Activated CD4-positive, alpha-beta memory T cell treated with anti-CD3 and anti-CD28 coated beads for 36 hours (primary cell): ENCODE results near the gene HOXC6. TPM values are rescaled to one million over a fixed set of nuclear protein-coding genes. Genes with fewer than 3 reads are reported as not detected.

ENCODE experiments used
- CTCF ChIA-PET: fragments of 350-600 bp; sonication (Branson Sonifier 250); formaldehyde crosslinking; loops from one replicate; lab custom pipeline; 2021; ENCODE audit warnings: antibody characterized with exemption, inconsistent platforms; lab: Charles Lee
- POLR2A ChIA-PET: fragments of 350-600 bp; sonication (Branson Sonifier 250); formaldehyde crosslinking; loops from one replicate; lab custom pipeline; 2021; ENCODE audit warnings: antibody characterized with exemption; lab: Charles Lee
- DNase-seq: peaks from one replicate; pipeline ENCODE4 v3.0.0-alpha.2; 2020
- H3K27ac Mint-ChIP-seq: one replicate; pipeline ENCODE4 v1.8.0; 2021; ENCODE audit warnings: mixed read lengths
- H3K27me3 Mint-ChIP-seq: one replicate; pipeline ENCODE4 v1.8.0; 2021; ENCODE audit warnings: mixed read lengths
- H3K36me3 Mint-ChIP-seq: one replicate; pipeline ENCODE4 v1.8.0; 2021; ENCODE audit warnings: mixed read lengths
- H3K4me1 Mint-ChIP-seq: one replicate; pipeline ENCODE4 v1.8.0; 2021; ENCODE audit warnings: low read depth, mixed read lengths
- H3K4me3 Mint-ChIP-seq: one replicate; pipeline ENCODE4 v1.8.0; 2021; ENCODE audit warnings: mild to moderate bottlenecking, mixed read lengths
- H3K9me3 Mint-ChIP-seq: one replicate; pipeline ENCODE4 v1.8.0; 2021; ENCODE audit warnings: mixed read lengths
- intact Hi-C: fragments of 100-400 bp; cut with micrococcal nuclease; formaldehyde crosslinking; loops from one replicate; pipeline ENCODE4 v1.15.1; 2023
- total RNA-seq, 2 experiments: library from RNA; stranded (reverse); gene quantifications; one replicate each; pipeline ENCODE4 v1.2.3, GENCODE V29; 2021

The HOXC6 gene
- total RNA-seq, 2 experiments from 2014 or later, result not detected

DNA sequence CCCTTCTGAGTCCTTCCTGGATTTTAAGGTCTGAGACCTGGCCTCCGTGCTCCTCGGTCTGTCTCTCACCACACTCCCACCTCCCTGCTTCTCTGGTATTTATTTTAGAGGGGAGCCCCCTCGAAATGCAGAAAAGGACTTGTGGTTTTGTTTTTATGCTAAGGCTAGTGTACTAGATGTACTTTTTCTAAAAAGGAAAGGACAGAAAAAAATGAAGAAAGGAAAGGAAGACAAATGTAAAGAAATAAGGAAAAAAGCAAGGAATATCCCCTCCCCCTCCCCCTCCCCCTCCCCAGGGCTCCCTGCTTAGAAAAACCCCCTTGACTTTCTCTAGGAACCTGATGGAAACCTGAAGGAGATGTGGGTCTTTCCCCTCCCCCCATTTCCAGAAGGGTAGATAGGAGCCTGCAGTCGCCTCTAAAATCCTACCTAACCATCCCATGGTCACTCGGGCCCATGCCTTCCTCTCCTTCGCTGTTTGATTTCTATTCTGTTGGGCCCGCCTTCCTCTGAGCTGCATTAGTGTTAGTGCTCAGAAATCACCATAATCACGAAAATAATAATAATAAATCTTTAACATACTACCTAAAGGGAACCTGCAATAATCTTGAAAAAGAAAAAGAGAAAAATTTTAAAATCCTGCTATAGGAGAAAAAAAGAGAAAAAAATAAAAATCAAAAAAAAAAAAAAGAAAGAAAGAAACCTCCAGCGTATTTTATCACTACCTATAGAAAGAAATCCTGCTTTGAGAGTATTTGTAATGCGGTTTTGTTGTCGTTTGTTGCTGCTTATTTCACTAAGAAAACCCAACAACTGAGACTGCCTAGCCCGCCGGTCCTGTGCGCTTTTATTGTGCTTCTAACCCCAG, 16.3 kb upstream of the HOXC6 start:
- Mint-ChIP-seq H3K9me3 (no peaks in the 10 kb centered on the region), H3K4me3 (no peak overlapping the region), H3K27me3 (peaks cover 81% of the 10 kb centered on the region)

DNA sequence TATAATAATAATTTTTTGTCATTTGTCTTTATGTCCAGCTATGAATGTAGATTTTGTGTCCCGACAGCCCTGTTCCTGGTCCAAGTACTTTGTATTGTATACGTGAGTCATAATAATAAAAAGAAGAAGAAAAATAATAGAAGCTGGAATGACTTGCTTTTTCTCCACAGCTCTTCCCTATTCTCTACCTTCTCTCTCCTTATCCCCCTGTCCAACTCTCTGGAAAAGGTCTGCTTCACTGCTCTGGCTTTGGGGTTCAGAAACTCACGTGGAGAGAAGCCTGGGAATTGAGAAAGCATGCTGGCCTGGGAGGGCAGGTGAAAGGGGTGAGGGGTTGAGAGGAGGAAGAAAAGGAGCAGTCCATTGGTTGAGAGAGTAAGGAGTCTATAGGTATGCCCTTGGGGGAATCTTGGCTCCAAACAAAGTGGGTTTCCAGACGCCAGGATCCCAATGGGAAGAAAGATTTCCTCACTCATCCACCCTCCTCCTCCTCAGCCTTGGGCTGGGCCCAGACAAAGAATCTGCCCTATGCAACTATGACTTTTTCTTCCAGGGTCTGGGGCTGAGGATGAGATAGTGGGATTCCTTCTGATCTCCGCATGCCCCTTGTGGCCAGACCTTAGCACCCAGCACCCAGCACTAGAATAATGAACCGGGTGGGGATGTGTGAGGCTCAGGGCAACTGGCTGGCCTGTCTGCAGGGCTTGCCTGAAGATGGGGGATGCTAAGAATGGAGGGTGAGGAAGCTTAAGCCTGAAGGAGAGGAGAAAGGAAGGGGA, 15.4 kb upstream of the HOXC6 start:
- ChIA-PET CTCF (interaction anchor here (0.8 to 1.3 kb wide), 3 partner anchors 13 to 202 kb away, joined by 3 read pairs; partner anchors contain the start of gene HOXC9), POLR2A (no interaction called here)
- H3K9me3 Mint-ChIP-seq, result no peaks in the 10 kb centered on the region
- peaks cover 78% of the 10 kb centered on the region for H3K27me3 Mint-ChIP-seq
- no peak for DNase-seq
- no peak overlapping the region for H3K4me3 Mint-ChIP-seq
- H3K27ac Mint-ChIP-seq, result no peak overlapping the region
- intact Hi-C loops, result no loop called here
- peaks cover 35% of the 10 kb centered on the region for H3K4me1 Mint-ChIP-seq
- H3K36me3 Mint-ChIP-seq, result no peaks in the 10 kb centered on the region

More for the DNA sequence above, 16.3 kb upstream of the HOXC6 start:
- Mint-ChIP-seq H3K4me1 (peaks cover 32% of the 10 kb centered on the region), H3K36me3 (no peaks in the 10 kb centered on the region), H3K27ac (no peak overlapping the region)
- ChIA-PET POLR2A (no interaction called here), CTCF (interaction anchor here (1.3 kb wide), 1 partner anchor 189 kb away, joined by 3 read pairs; no protein-coding TSS in a partner anchor)
- intact Hi-C loops, result no loop called here
- DNase-seq, result no peak

DNA sequence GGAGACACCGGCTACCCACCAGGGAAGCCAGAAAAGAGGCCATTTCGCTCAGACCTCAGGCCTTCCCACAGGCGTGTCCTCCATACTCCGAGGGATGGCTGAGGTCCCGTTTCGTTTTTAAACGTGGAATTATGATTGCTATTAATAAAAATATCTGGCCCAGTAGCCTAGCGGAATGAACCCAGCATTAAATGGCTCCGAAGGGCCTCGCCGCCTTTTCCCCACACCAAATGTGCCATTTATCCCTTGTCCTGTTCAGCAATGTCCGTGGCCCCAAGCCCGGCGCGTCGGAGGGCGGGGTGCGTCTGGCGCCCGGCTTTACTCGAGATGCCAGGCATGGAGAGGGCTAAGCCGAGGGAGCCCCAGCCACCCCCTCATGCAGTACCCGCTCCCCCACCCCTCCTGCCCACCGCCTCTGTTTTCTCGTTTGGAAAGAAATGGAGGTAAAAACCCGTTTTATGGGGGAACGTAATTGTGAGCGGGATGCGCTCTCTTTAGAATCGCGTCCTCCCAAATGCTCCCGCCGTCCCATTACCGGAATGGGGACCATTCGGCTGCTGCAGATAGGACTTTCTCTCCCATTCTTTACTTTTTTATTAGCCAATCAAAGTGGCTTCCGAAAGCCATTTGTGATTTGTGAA, 13.7 kb upstream of the HOXC6 start:
- peaks cover 73% of the 10 kb centered on the region for H3K27me3 Mint-ChIP-seq
- intact Hi-C loops, result loop anchor here (5.0 kb wide), 1 partner anchor 32 kb away; no protein-coding TSS in a partner anchor
- no peaks in the 10 kb centered on the region for H3K9me3 Mint-ChIP-seq
- peaks cover 31% of the 10 kb centered on the region for H3K4me1 Mint-ChIP-seq
- no peaks in the 10 kb centered on the region for H3K36me3 Mint-ChIP-seq
- ChIA-PET POLR2A (no interaction called here), CTCF (interaction anchor here (1.0 to 1.4 kb wide), 5 partner anchors 7 to 193 kb away, joined by 3 to 5 read pairs (median 4); partner anchors contain the start of genes HOXC5 and HOXC9)
- H3K4me3 Mint-ChIP-seq, result no peak overlapping the region
- no peak for DNase-seq
- H3K27ac Mint-ChIP-seq, result no peak overlapping the region

DNA sequence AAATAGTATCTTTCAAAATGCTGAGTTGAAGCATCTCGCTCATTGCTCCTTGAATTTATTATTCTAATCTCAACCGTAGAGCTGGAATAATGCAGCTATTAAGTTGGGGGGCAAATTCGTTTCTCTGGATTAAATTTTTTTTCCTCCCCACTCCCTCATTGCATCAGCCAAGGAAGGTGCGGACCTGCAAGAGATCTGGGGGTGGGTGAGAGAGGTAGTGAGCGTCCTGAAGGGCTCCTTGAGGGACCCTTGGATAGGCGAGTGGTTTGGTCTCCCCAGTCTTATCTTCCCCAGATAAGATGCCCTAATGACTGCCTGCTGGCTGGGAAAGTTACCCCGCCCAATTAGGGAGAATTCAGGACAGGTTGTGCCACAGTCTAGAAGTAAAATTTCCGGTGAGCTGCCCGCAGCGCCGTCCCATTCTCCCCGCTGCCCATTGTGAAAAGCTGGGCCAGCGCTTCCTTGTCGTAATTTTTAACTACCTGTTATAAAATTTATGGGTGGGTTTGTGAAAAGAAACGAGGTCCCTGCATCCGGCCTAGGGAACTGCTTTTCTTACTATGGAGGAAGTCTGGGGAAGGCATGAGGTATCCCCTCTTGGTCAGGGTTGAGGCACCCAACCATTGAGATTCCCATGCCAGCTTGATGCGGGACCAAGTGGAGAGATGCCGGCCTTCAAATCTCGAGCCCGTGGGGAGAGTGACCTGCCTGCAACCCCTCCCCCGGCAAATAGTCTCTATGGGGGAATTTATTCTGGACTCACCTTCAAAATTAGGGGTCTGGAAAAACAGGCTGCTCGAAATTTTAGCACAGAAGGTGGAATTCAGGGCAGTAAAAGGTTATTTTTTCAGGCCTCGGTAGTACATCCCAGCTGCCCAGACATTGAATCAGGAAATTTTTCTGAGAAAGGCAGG, 13.0 kb upstream of the HOXC6 start:
- Mint-ChIP-seq H3K27ac (peak overlapping the region; percentile 16), H3K36me3 (no peaks in the 10 kb centered on the region), H3K27me3 (peaks cover 70% of the 10 kb centered on the region), H3K4me3 (no peak overlapping the region), H3K4me1 (peaks cover 26% of the 10 kb centered on the region), H3K9me3 (no peaks in the 10 kb centered on the region)
- no peak for DNase-seq
- POLR2A ChIA-PET, result no interaction called here
- intact Hi-C loops, result loop anchor here (5.0 kb wide), 1 partner anchor 33 kb away; no protein-coding TSS in a partner anchor
- CTCF ChIA-PET, result interaction anchor here (1.0 to 2.8 kb wide), 5 partner anchors 8 to 192 kb away, joined by 3 to 16 read pairs (median 5); partner anchors contain the start of gene HOXC5

DNA sequence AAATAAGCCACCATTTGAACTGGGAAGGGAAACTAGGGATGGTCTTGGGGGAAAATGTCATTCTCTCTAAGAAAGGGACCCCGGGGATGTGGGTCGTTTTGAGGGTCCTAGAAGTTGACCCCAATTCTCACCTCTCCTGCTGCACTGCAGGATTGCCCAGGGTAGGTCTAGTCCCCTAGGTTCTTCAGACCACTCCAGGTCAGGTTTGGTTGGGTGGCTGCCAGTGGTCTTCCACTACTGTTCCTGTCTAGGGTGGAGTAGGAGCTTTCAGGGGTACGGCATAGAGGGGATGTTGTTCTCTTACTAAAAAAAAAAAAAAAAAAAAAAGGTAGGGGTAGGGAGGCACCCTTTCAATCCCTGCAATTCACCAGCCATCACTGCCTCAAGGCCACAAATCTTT, 12.2 kb upstream of the HOXC6 start:
- ChIA-PET POLR2A (no interaction called here), CTCF (interaction anchor here (0.9 to 2.8 kb wide), 8 partner anchors 9 to 199 kb away, joined by 3 to 26 read pairs (median 8); partner anchors contain the start of genes HOXC10 and HOXC5)
- H3K9me3 Mint-ChIP-seq, result no peaks in the 10 kb centered on the region
- no peak overlapping the region for H3K4me3 Mint-ChIP-seq
- peaks cover 65% of the 10 kb centered on the region for H3K27me3 Mint-ChIP-seq
- no peaks in the 10 kb centered on the region for H3K36me3 Mint-ChIP-seq
- H3K4me1 Mint-ChIP-seq, result peaks cover 24% of the 10 kb centered on the region
- DNase-seq, result no peak
- intact Hi-C loops, result loop anchor here (2.0 to 5.0 kb wide), 2 partner anchors 17 to 34 kb away; partner anchors contain the start of gene HOXC5
- no peak overlapping the region for H3K27ac Mint-ChIP-seq

DNA sequence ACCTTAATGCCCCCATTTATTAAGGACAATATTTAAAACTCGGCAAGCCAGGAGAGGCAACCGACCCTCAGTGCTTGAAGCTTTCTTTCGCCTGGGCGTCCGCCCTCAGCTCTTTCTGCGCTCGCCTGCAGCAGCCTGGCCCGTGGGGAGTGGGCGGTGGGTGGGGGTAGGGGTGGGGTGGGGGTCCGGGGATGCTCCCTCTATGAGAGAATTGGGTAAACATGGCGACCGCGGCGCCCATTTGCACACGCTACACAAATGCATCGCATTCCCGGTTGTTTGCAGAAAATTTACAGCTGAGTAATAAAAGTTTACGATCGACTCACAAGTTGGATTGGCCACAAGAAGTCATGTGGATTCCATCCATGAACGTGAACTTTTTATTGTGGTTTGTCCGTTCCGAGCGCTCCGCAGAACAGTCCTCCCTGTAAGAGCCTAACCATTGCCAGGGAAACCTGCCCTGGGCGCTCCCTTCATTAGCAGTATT, 11.7 kb upstream of the HOXC6 start:
- H3K4me1 Mint-ChIP-seq, result peaks cover 20% of the 10 kb centered on the region
- POLR2A ChIA-PET, result no interaction called here
- peaks cover 64% of the 10 kb centered on the region for H3K27me3 Mint-ChIP-seq
- no peak overlapping the region for H3K4me3 Mint-ChIP-seq
- no peaks in the 10 kb centered on the region for H3K36me3 Mint-ChIP-seq
- H3K9me3 Mint-ChIP-seq, result no peaks in the 10 kb centered on the region
- CTCF ChIA-PET, result interaction anchor here (0.9 to 2.8 kb wide), 10 partner anchors 9 to 198 kb away, joined by 3 to 26 read pairs (median 10); partner anchors contain the start of genes HOXC10 and HOXC5
- H3K27ac Mint-ChIP-seq, result no peak overlapping the region
- no peak for DNase-seq
- intact Hi-C loops, result loop anchor here (2.0 to 5.0 kb wide), 2 partner anchors 16 to 34 kb away; partner anchors contain the start of gene HOXC5

DNA sequence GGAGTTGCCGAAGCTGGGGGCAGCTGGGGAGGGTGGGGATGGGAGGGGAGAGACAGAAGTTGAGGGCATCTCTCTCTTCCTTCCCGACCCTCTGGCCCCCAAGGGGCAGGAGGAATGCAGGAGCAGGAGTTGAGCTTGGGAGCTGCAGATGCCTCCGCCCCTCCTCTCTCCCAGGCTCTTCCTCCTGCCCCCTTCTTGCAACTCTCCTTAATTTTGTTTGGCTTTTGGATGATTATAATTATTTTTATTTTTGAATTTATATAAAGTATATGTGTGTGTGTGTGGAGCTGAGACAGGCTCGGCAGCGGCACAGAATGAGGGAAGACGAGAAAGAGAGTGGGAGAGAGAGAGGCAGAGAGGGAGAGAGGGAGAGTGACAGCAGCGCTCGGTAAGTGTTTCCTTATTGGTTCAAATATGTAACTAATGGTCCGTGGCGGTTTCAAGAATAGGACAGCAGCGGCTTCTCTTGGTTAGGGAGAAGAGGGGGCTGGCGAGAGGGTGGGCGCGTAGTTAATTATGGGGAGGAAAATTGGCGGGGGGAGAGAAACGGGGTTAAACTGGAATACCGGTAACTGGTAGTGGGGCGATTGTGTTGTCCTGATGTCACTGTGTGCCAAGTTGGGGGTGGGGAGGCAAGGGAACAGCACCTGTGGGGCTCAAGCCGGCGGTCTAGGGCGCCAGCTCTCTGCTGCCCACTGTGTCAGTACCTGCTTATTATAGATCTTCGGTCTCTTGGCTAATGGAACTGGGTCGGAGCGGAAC, 11.0 kb upstream of the HOXC6 start:
- intact Hi-C loops, result loop anchor here (2.0 to 5.0 kb wide), 2 partner anchors 16 to 35 kb away; partner anchors contain the start of gene HOXC5
- ChIA-PET CTCF (interaction anchor here (0.7 to 2.8 kb wide), 15 partner anchors 9 to 271 kb away, joined by 3 to 26 read pairs (median 5); partner anchors contain the start of genes HOXC10, HOXC5 and HOXC8), POLR2A (interaction anchor here (1.0 kb wide), 1 partner anchor 11 kb away, joined by 3 read pairs; no protein-coding TSS in a partner anchor)
- H3K27ac Mint-ChIP-seq, result no peak overlapping the region
- H3K36me3 Mint-ChIP-seq, result no peaks in the 10 kb centered on the region
- H3K4me3 Mint-ChIP-seq, result peak overlapping the region; percentile 72
- no peak for DNase-seq
- peaks cover 19% of the 10 kb centered on the region for H3K4me1 Mint-ChIP-seq
- H3K9me3 Mint-ChIP-seq, result no peaks in the 10 kb centered on the region
- peaks cover 69% of the 10 kb centered on the region for H3K27me3 Mint-ChIP-seq

DNA sequence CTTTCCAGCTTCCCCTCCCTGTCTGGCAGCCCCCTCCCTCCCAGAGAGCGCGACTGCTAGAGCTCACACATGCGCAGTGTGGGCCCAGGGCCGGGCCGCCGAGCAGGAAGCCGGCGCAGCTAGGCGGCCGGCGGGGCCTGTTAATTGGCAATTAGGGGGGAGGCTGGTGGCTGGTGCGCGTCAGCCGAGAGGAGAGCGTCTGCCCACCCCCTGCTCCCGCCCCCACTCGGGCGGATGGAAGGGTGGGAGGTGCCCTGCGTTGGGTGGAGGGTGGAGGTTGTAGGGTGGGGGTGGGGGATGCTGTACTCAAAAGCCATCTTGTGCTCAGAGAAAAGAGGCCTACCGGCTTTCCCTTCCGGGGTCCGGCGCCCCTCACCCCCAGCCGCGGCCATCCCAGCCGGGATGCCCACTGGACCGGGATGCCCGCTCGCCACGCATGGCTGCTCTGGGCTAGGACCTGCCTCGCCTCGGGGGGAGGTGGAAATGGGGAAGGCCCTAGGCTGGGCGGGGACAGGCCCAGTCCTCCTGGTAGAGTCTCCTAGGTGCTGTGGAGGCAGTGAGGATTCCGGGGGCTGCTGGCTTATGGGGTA, 10.3 kb upstream of the HOXC6 start:
- Mint-ChIP-seq H3K27ac (no peak overlapping the region), H3K27me3 (peaks cover 69% of the 10 kb centered on the region), H3K9me3 (no peaks in the 10 kb centered on the region), H3K4me1 (peaks cover 19% of the 10 kb centered on the region), H3K4me3 (peak overlapping the region; percentile 72), H3K36me3 (no peaks in the 10 kb centered on the region)
- CTCF ChIA-PET, result interaction anchor here (0.7 to 2.8 kb wide), 14 partner anchors 9 to 271 kb away, joined by 3 to 26 read pairs (median 6); partner anchors contain the start of genes HOXC10, HOXC5 and HOXC8
- POLR2A ChIA-PET, result interaction anchor here (1.0 kb wide), 1 partner anchor 11 kb away, joined by 3 read pairs; no protein-coding TSS in a partner anchor
- intact Hi-C loops, result loop anchor here (2.0 to 5.0 kb wide), 2 partner anchors 15 to 36 kb away; partner anchors contain the start of gene HOXC5
- DNase-seq, result peak; percentile 73

DNA sequence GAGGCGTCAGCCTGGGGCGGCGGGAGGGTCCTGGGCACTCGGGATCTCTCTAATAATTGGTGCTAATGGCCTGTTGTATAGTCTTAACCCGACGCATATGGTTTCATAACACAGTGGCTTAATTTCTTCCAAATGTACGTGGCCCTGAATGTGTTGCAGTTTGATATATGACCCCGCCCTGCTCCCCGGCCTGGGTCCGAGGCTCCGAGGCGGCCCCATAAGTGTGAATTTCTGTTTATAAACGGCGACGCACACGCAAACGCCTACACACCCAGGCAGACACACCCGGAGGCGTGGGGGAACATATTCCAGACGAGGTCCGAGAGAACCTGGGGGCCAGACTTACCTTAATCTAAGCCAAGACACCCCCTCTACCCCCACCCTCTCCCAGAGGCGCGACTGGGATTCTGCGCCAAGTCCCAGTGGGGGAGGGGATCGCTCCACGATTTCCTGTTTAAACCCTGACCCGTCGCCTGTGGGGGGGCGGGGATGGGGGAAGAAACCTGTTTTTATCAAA, 9.7 kb upstream of the HOXC6 start:
- Mint-ChIP-seq H3K36me3 (no peaks in the 10 kb centered on the region), H3K4me3 (peak overlapping the region; percentile 72), H3K27me3 (peaks cover 69% of the 10 kb centered on the region), H3K4me1 (peaks cover 19% of the 10 kb centered on the region), H3K27ac (no peak overlapping the region), H3K9me3 (no peaks in the 10 kb centered on the region)
- intact Hi-C loops, result loop anchor here (5.0 kb wide), 1 partner anchor 36 kb away; no protein-coding TSS in a partner anchor
- DNase-seq, result no peak
- CTCF ChIA-PET, result interaction anchor here (0.7 to 2.2 kb wide), 4 partner anchors 13 to 183 kb away, joined by 3 to 11 read pairs (median 10); partner anchors contain the start of gene HOXC10
- POLR2A ChIA-PET, result no interaction called here
